HG03097 (cell line): ENCODE measurements around the gene GNPNAT1.
"Not testable (repeated sequence)": the region's sequence is repeated elsewhere in the genome, so short reads cannot be mapped to it uniquely, and the experiment has no call there.

Source experiments
- ATAC-seq: cut with Tn5 transposase; IDR thresholded peaks from one replicate; pipeline ENCODE4 v1.9.1; 2021; ENCODE audit not compliant: unreplicated experiment, low FRiP score

GNPNAT1 gene

GRCh38 chr14:52790011-52790755 is 1.2 kb downstream of the GNPNAT1 start:
- no peak for ATAC-seq

- no peak for ATAC-seq
Measured at GRCh38 chr14:52789118-52789517, 2.3 kb downstream of the GNPNAT1 start.

- no peak for ATAC-seq
Measured at GRCh38 chr14:52786887-52787286, 4.5 kb downstream of the GNPNAT1 start.

GRCh38 chr14:52783206-52783605 is 8.2 kb downstream of the GNPNAT1 start:
- ATAC-seq: no peak

- ATAC-seq: no peak
Measured at GRCh38 chr14:52781629-52782028, 9.8 kb downstream of the GNPNAT1 start.

- ATAC-seq: no peak
Measured at GRCh38 chr14:52780893-52781292, 10.5 kb downstream of the GNPNAT1 start.

GRCh38 chr14:52778702-52779101 is 12.7 kb downstream of the GNPNAT1 start:
- no peak for ATAC-seq

- ATAC-seq: no peak
Measured at GRCh38 chr14:52776816-52777215, 14.6 kb downstream of the GNPNAT1 start.

- ATAC-seq: no peak
Measured at GRCh38 chr14:52769887-52770286, 21.5 kb downstream of the GNPNAT1 start.

GRCh38 chr14:52767058-52767833 is 24.2 kb downstream of the GNPNAT1 start:
- no peak for ATAC-seq

- ATAC-seq: not testable (repeated sequence)
Measured at GRCh38 chr14:52762923-52763322, 28.5 kb downstream of the GNPNAT1 start.

GRCh38 chr14:52759145-52759544 is 32.3 kb downstream of the GNPNAT1 start:
- ATAC-seq: no peak

- no peak for ATAC-seq
Measured at GRCh38 chr14:52755607-52756316, 35.6 kb downstream of the GNPNAT1 start.

- no peak for ATAC-seq
Measured at GRCh38 chr14:52748647-52749292, 42.6 kb downstream of the GNPNAT1 start.

- ATAC-seq: no peak
Measured at GRCh38 chr14:52741865-52742264, 49.5 kb downstream of the GNPNAT1 start.

- ATAC-seq: no peak
Measured at GRCh38 chr14:52740751-52741150, 50.7 kb downstream of the GNPNAT1 start.

- ATAC-seq: no peak
Measured at GRCh38 chr14:52738409-52738808, 53.0 kb downstream of the GNPNAT1 start.

- ATAC-seq: no peak
Measured at GRCh38 chr14:52735921-52736489, 55.4 kb downstream of the GNPNAT1 start.

- no peak for ATAC-seq
Measured at GRCh38 chr14:52733824-52734223, 57.6 kb downstream of the GNPNAT1 start.

GRCh38 chr14:52730709-52731111 is 60.7 kb downstream of the GNPNAT1 start:
- ATAC-seq: no peak
